Stimulated activated CD8-positive, alpha-beta memory T cell treated with anti-CD3 and anti-CD28 coated beads, Interleukin-7, amount 100 ng/mL, for 24 hours (primary cell): ENCODE results near the gene CTCFL.
"Not testable (repeated sequence)": the region's sequence is repeated elsewhere in the genome, so short reads cannot be mapped to it uniquely, and the experiment has no call there.

ENCODE experiments used
- DNase-seq: peaks from one replicate; pipeline ENCODE4 v3.0.0-alpha.2; 2020; ENCODE audit warnings: low read depth

Gene CTCFL

GRCh38 chr20:57481281-57481711 lies 43.6 kb downstream of the CTCFL start:
- no peak for DNase-seq

GRCh38 chr20:57480444-57481160 lies 44.3 kb downstream of the CTCFL start:
- no peak for DNase-seq

- no peak for DNase-seq
Measured at GRCh38 chr20:57479196-57479595, 45.7 kb downstream of the CTCFL start.

- no peak for DNase-seq
Measured at GRCh38 chr20:57478176-57478575, 46.8 kb downstream of the CTCFL start.

- no peak for DNase-seq
Measured at GRCh38 chr20:57476641-57477461, 48.1 kb downstream of the CTCFL start.

GRCh38 chr20:57476084-57476526 lies 48.8 kb downstream of the CTCFL start:
- DNase-seq: no peak

GRCh38 chr20:57475388-57476083 lies 49.4 kb downstream of the CTCFL start:
- no peak for DNase-seq

- no peak for DNase-seq
Measured at GRCh38 chr20:57474816-57475215, 50.1 kb downstream of the CTCFL start.

- no peak for DNase-seq
Measured at GRCh38 chr20:57474205-57474604, 50.7 kb downstream of the CTCFL start.

GRCh38 chr20:57473246-57474048 lies 51.5 kb downstream of the CTCFL start:
- no peak for DNase-seq

GRCh38 chr20:57472474-57472873 lies 52.5 kb downstream of the CTCFL start:
- not testable (repeated sequence) for DNase-seq

GRCh38 chr20:57471496-57472372 lies 53.2 kb downstream of the CTCFL start:
- DNase-seq: no peak

GRCh38 chr20:57470666-57471495 lies 54.1 kb downstream of the CTCFL start:
- no peak for DNase-seq

GRCh38 chr20:57470212-57470522 lies 54.8 kb downstream of the CTCFL start:
- DNase-seq: no peak

- no peak for DNase-seq
Measured at GRCh38 chr20:57469418-57470211, 55.3 kb downstream of the CTCFL start.

- DNase-seq: no peak
Measured at GRCh38 chr20:57468523-57469417, 56.2 kb downstream of the CTCFL start.

GRCh38 chr20:57467742-57468141 lies 57.2 kb downstream of the CTCFL start:
- DNase-seq: no peak

- DNase-seq: no peak
Measured at GRCh38 chr20:57465943-57466342, 59.0 kb downstream of the CTCFL start.
